Thoracic aorta (tissue), 2 donors: ENCODE results near the gene KRTAP6-3. TPM values are rescaled to one million over a fixed set of nuclear protein-coding genes. Genes with fewer than 3 reads are reported as not detected.

ENCODE experiments used
- ATAC-seq: fragments of 150-250 bp; one replicate; pipeline ENCODE4 v1.8.0; 2017; ENCODE audit warnings: low read depth; ENCODE audit not compliant: insufficient number of reproducible peaks, low FRiP score
- DNase-seq: peaks from one replicate; pipeline ENCODE4 v3.0.0-alpha.2; 2020; ENCODE audit warnings: low spot score
- H3K27ac ChIP-seq, 2 donors: fragments of 200-600 bp; sonication (generic); 1 replicate in 1 of 2; 2 replicates in 1 of 2; pipeline ENCODE4 v1.5.1; 2016; ENCODE audit warnings: mild to moderate bottlenecking in 2 of 2, moderate library complexity in 2 of 2
- H3K27me3 ChIP-seq: fragments of 200-600 bp; sonication (generic); replicated peaks from 2 replicates; pipeline ENCODE4 v1.6.0; 2016; ENCODE audit warnings: mild to moderate bottlenecking; ENCODE audit not compliant: insufficient read depth
- H3K36me3 ChIP-seq: fragments of 200-600 bp; sonication (generic); one replicate; pipeline ENCODE4 v1.5.1; 2016
- H3K4me1 ChIP-seq, 2 donors: fragments of 200-600 bp; sonication (generic); 1 replicate in 1 of 2; 2 replicates in 1 of 2; pipeline versions ENCODE4 v1.5.1 to v1.6.0; 2016; ENCODE audit warnings: low read depth in 2 of 2, mild to moderate bottlenecking in 1 of 2; ENCODE audit not compliant: control insufficient read depth in 1 of 2
- H3K4me3 ChIP-seq: fragments of 200-600 bp; sonication (generic); 2 replicates; pipeline ENCODE4 v1.5.1; 2016; ENCODE audit warnings: mild to moderate bottlenecking
- H3K9me3 ChIP-seq: fragments of 200-600 bp; sonication (generic); 2 replicates; pipeline ENCODE4 v1.5.1; 2016
- total RNA-seq, 2 donors: library from RNA; depleted of rRNA; stranded (reverse); fragments of >200 nt; gene quantifications; one replicate each; pipeline versions ENCODE4 v1.1.0 to v1.2.3, GENCODE V29; 2016
- TF ChIP-seq, protein P1 (sequence below): fragments of 200-600 bp; sonication (generic); IDR thresholded peaks from one replicate; pipeline ENCODE4 v1.5.1; 2019; ENCODE audit warnings: antibody characterized with exemption

Gene KRTAP6-3, protein sequence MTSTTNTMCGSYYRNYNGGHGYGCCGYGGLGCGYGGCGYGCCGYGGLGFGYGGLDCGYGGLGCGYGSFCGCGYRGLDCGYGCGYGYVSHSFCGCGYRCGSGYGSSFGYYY
- total RNA-seq, result not detected

DNA sequence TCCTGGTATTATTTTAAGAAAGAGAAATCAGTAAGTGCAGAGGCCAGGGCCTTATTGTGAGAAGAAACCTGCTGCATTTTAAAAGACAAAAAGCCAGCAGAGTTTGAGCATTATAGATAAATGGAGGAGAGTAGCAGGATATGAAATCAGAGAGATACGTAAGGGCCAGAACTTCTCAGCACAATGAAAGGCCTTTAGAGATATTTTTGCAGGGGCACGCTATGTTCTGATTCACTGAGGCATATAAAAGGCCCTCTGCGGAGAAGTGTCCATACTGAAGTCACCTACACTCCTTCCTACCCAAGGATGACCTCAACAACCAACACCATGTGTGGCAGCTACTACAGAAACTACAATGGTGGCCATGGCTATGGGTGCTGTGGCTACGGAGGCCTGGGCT is at the start of gene KRTAP6-3:
KRTAP6-3 (plus strand) TSS at position 301 of the 400 bp plus-strand sequence; CDS start at position 307, 6 bp downstream.
- no peak within 1 kb of the TSS for H3K4me3 ChIP-seq
- DNase-seq, result no peak
- TF ChIP-seq, protein P1, sequence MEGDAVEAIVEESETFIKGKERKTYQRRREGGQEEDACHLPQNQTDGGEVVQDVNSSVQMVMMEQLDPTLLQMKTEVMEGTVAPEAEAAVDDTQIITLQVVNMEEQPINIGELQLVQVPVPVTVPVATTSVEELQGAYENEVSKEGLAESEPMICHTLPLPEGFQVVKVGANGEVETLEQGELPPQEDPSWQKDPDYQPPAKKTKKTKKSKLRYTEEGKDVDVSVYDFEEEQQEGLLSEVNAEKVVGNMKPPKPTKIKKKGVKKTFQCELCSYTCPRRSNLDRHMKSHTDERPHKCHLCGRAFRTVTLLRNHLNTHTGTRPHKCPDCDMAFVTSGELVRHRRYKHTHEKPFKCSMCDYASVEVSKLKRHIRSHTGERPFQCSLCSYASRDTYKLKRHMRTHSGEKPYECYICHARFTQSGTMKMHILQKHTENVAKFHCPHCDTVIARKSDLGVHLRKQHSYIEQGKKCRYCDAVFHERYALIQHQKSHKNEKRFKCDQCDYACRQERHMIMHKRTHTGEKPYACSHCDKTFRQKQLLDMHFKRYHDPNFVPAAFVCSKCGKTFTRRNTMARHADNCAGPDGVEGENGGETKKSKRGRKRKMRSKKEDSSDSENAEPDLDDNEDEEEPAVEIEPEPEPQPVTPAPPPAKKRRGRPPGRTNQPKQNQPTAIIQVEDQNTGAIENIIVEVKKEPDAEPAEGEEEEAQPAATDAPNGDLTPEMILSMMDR, result no peak
- H3K27ac ChIP-seq, result no peak within 1 kb of the TSS
- no peaks in the 10 kb centered on the region for H3K9me3 ChIP-seq
- H3K27me3 ChIP-seq, result no peaks in the 10 kb centered on the region
- no peak for ATAC-seq
- H3K4me1 ChIP-seq, result no peaks in the 10 kb centered on the region
- H3K36me3 ChIP-seq, result no peaks in the 10 kb centered on the region

DNA sequence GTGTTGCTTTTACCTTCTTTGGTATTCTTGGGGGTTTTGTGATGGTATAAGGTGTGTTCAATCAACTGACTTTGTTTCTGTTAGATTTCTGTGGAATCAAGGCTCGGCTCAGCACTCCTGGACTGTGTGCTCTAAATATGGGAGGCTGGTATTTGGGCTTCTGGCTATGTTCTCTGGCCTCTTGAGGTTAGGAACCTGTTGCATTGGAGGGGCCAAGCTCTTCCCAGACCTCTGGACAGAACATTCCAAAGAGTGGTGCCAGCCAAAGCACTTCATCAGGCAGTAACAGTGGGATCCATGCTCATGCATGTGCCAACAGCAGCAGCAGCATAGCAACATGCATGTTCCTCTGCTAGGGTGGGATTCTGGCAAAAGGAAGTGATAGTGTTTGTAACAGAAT is 39.5 kb upstream of the KRTAP6-3 start:
- Histone ChIP-seq H3K9me3 (no peaks in the 10 kb centered on the region), H3K27ac (no peak overlapping the region), H3K4me1 (no peaks in the 10 kb centered on the region), H3K4me3 (no peak overlapping the region), H3K36me3 (no peaks in the 10 kb centered on the region), H3K27me3 (no peaks in the 10 kb centered on the region)
- TF ChIP-seq, protein P1, result no peak
- ATAC-seq, result no peak
- no peak for DNase-seq

DNA sequence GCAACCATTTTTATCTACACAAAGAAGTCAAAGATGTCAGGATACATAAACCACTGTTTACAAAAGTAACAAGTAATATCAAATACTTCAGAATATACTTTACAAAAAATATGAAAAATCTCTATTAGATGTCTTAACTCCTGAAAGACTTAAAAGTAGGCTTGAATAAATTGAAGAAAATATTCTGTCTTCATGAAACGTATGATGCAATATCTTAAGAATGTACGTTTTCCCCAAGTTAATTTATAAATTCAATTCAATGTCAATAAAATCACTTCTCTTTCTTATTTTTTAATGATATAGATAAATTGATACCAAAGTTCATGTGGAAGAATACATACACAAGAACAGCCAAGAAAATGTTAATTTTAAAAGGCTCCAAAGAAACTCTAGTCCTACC is 37.1 kb upstream of the KRTAP6-3 start:
- ATAC-seq, result no peak

DNA sequence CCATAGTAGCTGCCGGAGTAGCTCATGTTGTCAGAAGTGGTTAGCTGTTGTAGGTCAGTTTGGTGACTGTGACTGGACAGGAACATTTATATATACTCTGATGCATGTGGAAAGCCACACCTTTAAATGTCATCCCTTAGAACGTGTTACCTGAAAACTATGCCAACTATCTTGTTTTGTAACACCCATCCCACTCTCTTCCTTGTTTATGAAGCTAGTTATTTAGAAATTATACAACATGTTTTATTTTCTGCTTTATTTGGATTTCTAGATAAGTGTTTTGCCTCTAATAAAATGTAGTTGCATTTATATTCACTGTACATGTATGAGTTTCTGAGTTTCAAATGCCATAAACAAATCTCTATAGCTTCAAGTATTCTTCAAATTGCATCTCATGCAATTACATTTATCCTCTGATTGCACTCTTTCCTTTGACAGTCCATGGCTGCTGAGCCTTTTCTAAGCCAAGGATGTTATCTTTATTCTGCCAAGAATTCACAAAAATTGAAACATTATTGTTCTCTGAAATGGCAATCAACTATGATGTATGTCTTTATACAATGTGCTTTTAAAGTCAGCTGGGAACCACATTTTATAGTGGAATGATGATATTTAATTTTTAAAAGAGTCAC is 30.9 kb upstream of the KRTAP6-3 start, which contains the start of gene KRTAP19-7:
KRTAP19-7 (minus strand) TSS at position 51 of the 632 bp plus-strand sequence; CDS start at position 26, 25 bp downstream.
- Histone ChIP-seq H3K36me3 (no peaks in the 10 kb centered on the region), H3K27ac (no peak within 1 kb of the TSS), H3K4me3 (no peak within 1 kb of the TSS), H3K4me1 (no peaks in the 10 kb centered on the region), H3K9me3 (no peaks in the 10 kb centered on the region), H3K27me3 (no peaks in the 10 kb centered on the region)
- DNase-seq (no peak), ATAC-seq (no peak)
- TF ChIP-seq, protein P1, result no peak

More for the DNA sequence above, 37.1 kb upstream of the KRTAP6-3 start:
- DNase-seq, result no peak
- Histone ChIP-seq H3K27ac (no peak overlapping the region), H3K27me3 (no peaks in the 10 kb centered on the region), H3K4me3 (no peak overlapping the region), H3K36me3 (no peaks in the 10 kb centered on the region), H3K4me1 (no peaks in the 10 kb centered on the region), H3K9me3 (no peaks in the 10 kb centered on the region)
- TF ChIP-seq, protein P1, result no peak

DNA sequence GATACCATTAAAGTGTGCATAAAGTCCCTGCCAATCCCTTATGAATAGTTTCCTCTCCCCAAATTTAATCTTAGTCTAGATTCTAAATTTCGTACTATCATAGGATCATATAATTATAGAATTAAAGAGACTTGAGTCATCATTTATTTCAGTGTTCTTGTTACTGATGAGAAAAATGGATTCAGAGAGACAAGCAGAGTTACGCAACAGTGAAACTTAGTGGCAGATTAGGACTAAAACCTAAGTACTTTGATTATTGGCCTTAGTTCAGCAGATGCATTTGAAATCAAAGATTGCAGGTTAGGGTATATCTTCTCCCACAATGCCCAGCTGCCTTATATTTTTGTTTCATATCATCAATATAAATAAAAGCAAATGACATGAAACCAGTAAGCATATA is 30.3 kb upstream of the KRTAP6-3 start:
- H3K4me1 ChIP-seq, result no peaks in the 10 kb centered on the region
- no peak for ATAC-seq
- TF ChIP-seq, protein P1, result no peak
- no peak overlapping the region for H3K27ac ChIP-seq
- no peak overlapping the region for H3K4me3 ChIP-seq
- H3K27me3 ChIP-seq, result no peaks in the 10 kb centered on the region
- DNase-seq, result no peak
- no peaks in the 10 kb centered on the region for H3K36me3 ChIP-seq
- H3K9me3 ChIP-seq, result no peaks in the 10 kb centered on the region
